Measurements from ENCODE around the gene PLCD4. TPM values are rescaled to one million over a fixed set of nuclear protein-coding genes. Genes with fewer than 3 reads are reported as not detected.

Gene PLCD4
- total RNA-seq, 1 experiment from 2014 or later = 0.24 TPM

GRCh38 chr2:218570850-218571249, 36.8 kb upstream of the PLCD4 start:
- no TSS peak for BruUV-seq (replicated peaks)
- ChIA-PET CTCF (no interaction called here), POLR2A (ENCODE audit: low non-redundant PET) (no interaction called here)
- intact Hi-C loops (cut with micrococcal nuclease; ENCODE audit: unreplicated experiment) = no loop called here
- Histone ChIP-seq H3K27ac (ENCODE audit: low read depth, low read length, poor library complexity, severe bottlenecking) (no peak overlapping the region), H3K4me1 (ENCODE audit: insufficient read depth, low read length, poor library complexity, severe bottlenecking) (peaks cover 19% of the 10 kb centered on the region), H3K36me3 (ENCODE audit: insufficient read depth, low read length, poor library complexity, severe bottlenecking) (peaks cover 30% of the 10 kb centered on the region), H3K4me3 (ENCODE audit: low read depth, low read length, poor library complexity, severe bottlenecking) (peak overlapping the region; percentile 92), H3K9me3 (ENCODE audit: low read depth, low read length, poor library complexity, severe bottlenecking) (no peaks in the 10 kb centered on the region), H3K27me3 (replicated peaks; ENCODE audit: insufficient read depth, low read depth, low read length, poor library complexity) (no peaks in the 10 kb centered on the region)
- TF ChIP-seq EZH2 (IDR thresholded peaks at IDR 0.05; ENCODE audit: borderline replicate concordance, low read depth, low read length, poor library complexity, severe bottlenecking) = no peak
- no peak for TF ChIP-seq CTCF (conservative IDR thresholded peaks at IDR 0.05; ENCODE audit: low read depth, low read length)
- DNase-seq (ENCODE audit: low spot score) = peak; percentile 15

- H3K27ac ChIP-seq (ENCODE audit: low read depth, low read length, poor library complexity, severe bottlenecking) = no peak overlapping the region
- H3K4me1 ChIP-seq (ENCODE audit: insufficient read depth, low read length, poor library complexity, severe bottlenecking) = no peaks in the 10 kb centered on the region
- CTCF ChIA-PET = no interaction called here
- no peak overlapping the region for H3K4me3 ChIP-seq (ENCODE audit: low read depth, low read length, poor library complexity, severe bottlenecking)
- POLR2A ChIA-PET (ENCODE audit: low non-redundant PET) = interaction anchor here (0.6 kb wide), 1 partner anchor 482 kb away, joined by 3 read pairs; no protein-coding TSS in a partner anchor
- BruUV-seq (replicated peaks) = no TSS peak
- H3K9me3 ChIP-seq (ENCODE audit: low read depth, low read length, poor library complexity, severe bottlenecking) = no peaks in the 10 kb centered on the region
- peaks cover 36% of the 10 kb centered on the region for H3K36me3 ChIP-seq (ENCODE audit: insufficient read depth, low read length, poor library complexity, severe bottlenecking)
- DNase-seq (ENCODE audit: low spot score) = no peak
- TF ChIP-seq CTCF (conservative IDR thresholded peaks at IDR 0.05; ENCODE audit: low read depth, low read length) (no peak), EZH2 (IDR thresholded peaks at IDR 0.05; ENCODE audit: borderline replicate concordance, low read depth, low read length, poor library complexity, severe bottlenecking) (no peak)
- intact Hi-C loops (cut with micrococcal nuclease; ENCODE audit: unreplicated experiment) = no loop called here
- no peaks in the 10 kb centered on the region for H3K27me3 ChIP-seq (replicated peaks; ENCODE audit: insufficient read depth, low read depth, low read length, poor library complexity)
Observed at GRCh38 chr2:218576854-218577253, 30.8 kb upstream of the PLCD4 start.

- ChIA-PET POLR2A (ENCODE audit: low non-redundant PET) (no interaction called here), CTCF (no interaction called here)
- H3K9me3 ChIP-seq (ENCODE audit: low read depth, low read length, poor library complexity, severe bottlenecking) = no peaks in the 10 kb centered on the region
- H3K36me3 ChIP-seq (ENCODE audit: insufficient read depth, low read length, poor library complexity, severe bottlenecking) = peaks cover 37% of the 10 kb centered on the region
- no peaks in the 10 kb centered on the region for H3K27me3 ChIP-seq (replicated peaks; ENCODE audit: insufficient read depth, low read depth, low read length, poor library complexity)
- intact Hi-C loops (cut with micrococcal nuclease; ENCODE audit: unreplicated experiment) = no loop called here
- BruUV-seq (replicated peaks) = no TSS peak
- no peaks in the 10 kb centered on the region for H3K4me1 ChIP-seq (ENCODE audit: insufficient read depth, low read length, poor library complexity, severe bottlenecking)
- no peak overlapping the region for H3K4me3 ChIP-seq (ENCODE audit: low read depth, low read length, poor library complexity, severe bottlenecking)
- no peak for DNase-seq (ENCODE audit: low spot score)
- H3K27ac ChIP-seq (ENCODE audit: low read depth, low read length, poor library complexity, severe bottlenecking) = no peak overlapping the region
- TF ChIP-seq EZH2 (IDR thresholded peaks at IDR 0.05; ENCODE audit: borderline replicate concordance, low read depth, low read length, poor library complexity, severe bottlenecking) (no peak), CTCF (conservative IDR thresholded peaks at IDR 0.05; ENCODE audit: low read depth, low read length) (no peak)
Observed at GRCh38 chr2:218577482-218578220, 30.0 kb upstream of the PLCD4 start.

All from A673 (cell line).